ENCODE measurements around the gene SWAP70. TPM values are rescaled to one million over a fixed set of nuclear protein-coding genes. Genes with fewer than 3 reads are reported as not detected.

SWAP70 gene
- total RNA-seq, 5 donors from 2014 or later (not counting 1 experiment from before 2014, with no cell fraction given): 4.5 to 14.3 (median 7.3) TPM

GRCh38 chr11:9757809-9758636 lies 94.1 kb downstream of the SWAP70 start:
- no peaks in the 10 kb centered on the region for H3K27me3 Mint-ChIP-seq
- ChIA-PET CTCF (interaction anchor here (0.5 to 1.4 kb wide), 20 partner anchors 9 to 913 kb away, joined by 3 to 7 read pairs (median 3); partner anchors contain the start of gene RNF141 (in 1 of the 2)), POLR2A (no interaction called here)
- peak overlapping the region; percentile 70 for H3K27ac ChIP-seq (ENCODE audit: low read length)
- H3K36me3 ChIP-seq (ENCODE audit: control insufficient read depth in 2 of 2, extremely low read depth in 1 of 2, insufficient read depth in 1 of 2, low read length in 1 of 2): no peaks in the 10 kb centered on the region
- no peaks in the 10 kb centered on the region for H3K9me3 Mint-ChIP-seq
- ATAC-seq (replicated peaks in 1 of 4): peak; percentile 69 to 95 (median 76)
- H3K27ac Mint-ChIP-seq: peak overlapping the region; percentile 72 to 83
- peak overlapping the region; percentile 75 to 79 for H3K4me3 ChIP-seq (ENCODE audit: control insufficient read depth in 1 of 2, extremely low read depth in 1 of 2, low read length in 1 of 2)
- H3K4me3 Mint-ChIP-seq: peak overlapping the region; percentile 73 to 84 (median 79)
- H3K27me3 ChIP-seq (replicated peaks in 1 of 2; ENCODE audit: control insufficient read depth in 2 of 2, extremely low read depth in 1 of 2, insufficient read depth in 2 of 2, low read length in 1 of 2): no peaks in the 10 kb centered on the region
- H3K4me1 Mint-ChIP-seq: peaks cover 19 to 41% (median 25%) of the 10 kb centered on the region in 3 donors
- WGBS (ENCODE audit: insufficient coverage): 1% methylated on average over 59 of the region's 64 CpGs
- H3K4me1 ChIP-seq (ENCODE audit: control insufficient read depth in 1 of 2, extremely low read depth in 1 of 2, insufficient read depth in 2 of 2, low read length in 2 of 2): peaks cover 7 to 27% of the 10 kb centered on the region in 2 experiments
- H3K36me3 Mint-ChIP-seq: no peaks in the 10 kb centered on the region
- peak; percentile 79 to 96 (median 89) for DNase-seq
- no peaks in the 10 kb centered on the region for H3K9me3 ChIP-seq

DNA sequence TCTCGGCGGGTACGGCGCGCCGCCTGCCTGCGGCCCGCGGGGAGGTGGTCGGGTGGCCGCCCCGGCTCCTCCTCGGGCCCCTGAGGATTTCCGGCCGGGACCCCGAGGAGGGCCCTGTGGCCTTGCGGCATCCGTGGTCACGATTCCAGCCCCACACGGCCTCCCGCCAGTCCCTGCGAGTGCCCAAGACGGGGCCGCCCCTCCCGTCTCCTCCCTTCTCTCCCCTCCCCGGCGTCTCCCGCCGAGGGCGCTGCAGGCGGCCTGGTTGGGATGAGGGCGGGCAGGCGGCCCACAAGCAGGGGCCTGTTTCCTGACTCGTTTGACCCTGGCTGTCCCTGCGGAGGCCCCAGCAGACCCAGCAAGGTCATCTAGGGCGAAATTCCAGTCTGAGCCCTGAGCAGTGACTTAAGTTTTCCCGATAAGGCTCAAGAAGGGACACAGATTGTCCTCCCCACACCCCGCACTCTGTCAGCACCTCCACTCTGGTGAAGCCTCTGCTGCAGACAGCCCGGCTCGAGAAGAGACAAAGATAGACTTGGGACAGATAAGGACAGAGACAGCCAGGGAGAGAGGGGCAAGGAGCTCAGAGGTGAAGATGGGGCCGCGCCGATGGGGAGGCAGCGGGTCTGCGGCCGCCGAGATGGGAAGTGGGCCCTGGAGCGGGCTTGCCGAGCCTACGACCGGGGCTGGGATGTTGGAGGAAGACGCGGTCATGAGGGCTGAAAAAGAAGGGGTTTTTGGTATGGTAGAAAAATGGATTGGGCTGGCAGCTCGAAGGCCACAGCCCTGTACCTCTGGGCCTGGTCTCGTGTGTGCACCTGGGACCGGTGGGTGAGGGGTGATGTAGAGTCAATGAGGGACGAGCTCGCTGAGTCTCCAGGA lies 95.0 kb downstream of the SWAP70 start:
- Mint-ChIP-seq H3K4me1 (peaks cover 19 to 40% (median 25%) of the 10 kb centered on the region in 3 donors), H3K27me3 (no peaks in the 10 kb centered on the region), H3K4me3 (peak overlapping the region; percentile 74 to 84 (median 79)), H3K36me3 (no peaks in the 10 kb centered on the region), H3K27ac (peak overlapping the region; percentile 76 to 83), H3K9me3 (no peaks in the 10 kb centered on the region)
- WGBS (ENCODE audit: insufficient coverage): 27% methylated on average over 54 of the region's 58 CpGs
- DNase-seq (peak in 21 of 35 experiments; percentile 10 to 59 (median 25)), ATAC-seq (replicated peaks in 1 of 4) (peak; percentile 10 to 45 (median 28))
- ChIA-PET CTCF (interaction anchor here (0.6 to 1.4 kb wide), 14 partner anchors 9 to 992 kb away, joined by 3 to 7 read pairs (median 3); partner anchors contain the start of genes CTR9 (in 1 of the 2) and RNF141 (in 1 of the 2)), POLR2A (no interaction called here)
- no peaks in the 10 kb centered on the region for H3K9me3 ChIP-seq
- H3K27me3 ChIP-seq (replicated peaks in 1 of 2; ENCODE audit: control insufficient read depth in 2 of 2, extremely low read depth in 1 of 2, insufficient read depth in 2 of 2, low read length in 1 of 2): no peaks in the 10 kb centered on the region
- H3K4me1 ChIP-seq (ENCODE audit: control insufficient read depth in 1 of 2, extremely low read depth in 1 of 2, insufficient read depth in 2 of 2, low read length in 2 of 2): peaks cover 7 to 27% of the 10 kb centered on the region in 2 experiments
- no peaks in the 10 kb centered on the region for H3K36me3 ChIP-seq (ENCODE audit: control insufficient read depth in 2 of 2, extremely low read depth in 1 of 2, insufficient read depth in 1 of 2, low read length in 1 of 2)
- H3K4me3 ChIP-seq (ENCODE audit: control insufficient read depth in 1 of 2, extremely low read depth in 1 of 2, low read length in 1 of 2): peak overlapping the region; percentile 75 to 79
- H3K27ac ChIP-seq (ENCODE audit: low read length): no peak overlapping the region

DNA sequence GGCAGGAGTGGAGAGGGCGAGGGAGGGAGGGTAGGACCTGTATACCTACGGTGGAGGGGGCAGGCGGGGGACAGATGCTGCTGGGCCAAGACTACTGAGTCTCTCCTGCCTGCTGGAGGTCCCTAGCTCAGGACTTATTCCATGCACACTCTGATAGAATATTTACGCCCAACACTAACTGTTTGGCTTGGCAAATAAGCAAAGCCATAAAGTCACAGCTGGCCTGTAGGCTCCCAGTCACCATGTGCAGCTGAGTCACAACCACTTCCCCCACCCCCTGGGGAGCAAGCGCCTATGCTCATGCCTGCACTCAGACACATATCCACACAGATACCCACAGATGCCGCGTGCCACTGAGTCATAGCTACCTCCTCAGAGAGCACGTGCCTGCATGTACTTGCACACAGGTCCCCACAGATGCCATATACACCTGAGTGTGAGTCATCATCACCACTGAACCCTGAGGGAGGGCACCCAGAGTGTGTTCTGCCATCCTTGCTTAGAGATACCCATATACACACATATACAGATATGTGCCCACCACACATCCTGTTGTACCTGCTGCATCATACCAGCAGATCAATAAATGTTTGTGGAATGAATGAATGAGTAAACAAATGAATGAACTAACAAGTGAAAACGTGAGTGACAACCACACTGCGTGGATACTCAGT lies 95.8 kb downstream of the SWAP70 start:
- Histone ChIP-seq H3K27ac (ENCODE audit: low read length) (no peak overlapping the region), H3K4me3 (ENCODE audit: control insufficient read depth in 1 of 2, extremely low read depth in 1 of 2, low read length in 1 of 2) (no peak overlapping the region), H3K9me3 (no peaks in the 10 kb centered on the region), H3K27me3 (replicated peaks in 1 of 2; ENCODE audit: control insufficient read depth in 2 of 2, extremely low read depth in 1 of 2, insufficient read depth in 2 of 2, low read length in 1 of 2) (no peaks in the 10 kb centered on the region), H3K36me3 (ENCODE audit: control insufficient read depth in 2 of 2, extremely low read depth in 1 of 2, insufficient read depth in 1 of 2, low read length in 1 of 2) (no peaks in the 10 kb centered on the region), H3K4me1 (ENCODE audit: control insufficient read depth in 1 of 2, extremely low read depth in 1 of 2, insufficient read depth in 2 of 2, low read length in 2 of 2) (peaks cover 7 to 27% of the 10 kb centered on the region in 2 experiments)
- Mint-ChIP-seq H3K36me3 (no peaks in the 10 kb centered on the region), H3K27ac (peak overlapping the region; percentile 76 to 83), H3K9me3 (no peaks in the 10 kb centered on the region), H3K27me3 (no peaks in the 10 kb centered on the region), H3K4me3 (peak overlapping the region; percentile 74 to 84 (median 79)), H3K4me1 (peaks cover 22 to 40% (median 25%) of the 10 kb centered on the region in 3 donors)
- peak; percentile 21 to 89 (median 80) for ATAC-seq (replicated peaks in 1 of 4)
- WGBS (ENCODE audit: insufficient coverage): 49% methylated on average over 10 of the region's 10 CpGs
- CTCF ChIA-PET: interaction anchor here (0.6 to 1.4 kb wide), 7 partner anchors 10 to 991 kb away, joined by 3 to 7 read pairs (median 3); partner anchors contain the start of gene CTR9 (in 1 of the 2)
- POLR2A ChIA-PET: interaction anchor here in 1 of 2 donors (0.6 kb wide), 1 partner anchor 337 kb away, joined by 4 read pairs; no protein-coding TSS in a partner anchor
- peak; percentile 24 to 80 (median 49) for DNase-seq

DNA sequence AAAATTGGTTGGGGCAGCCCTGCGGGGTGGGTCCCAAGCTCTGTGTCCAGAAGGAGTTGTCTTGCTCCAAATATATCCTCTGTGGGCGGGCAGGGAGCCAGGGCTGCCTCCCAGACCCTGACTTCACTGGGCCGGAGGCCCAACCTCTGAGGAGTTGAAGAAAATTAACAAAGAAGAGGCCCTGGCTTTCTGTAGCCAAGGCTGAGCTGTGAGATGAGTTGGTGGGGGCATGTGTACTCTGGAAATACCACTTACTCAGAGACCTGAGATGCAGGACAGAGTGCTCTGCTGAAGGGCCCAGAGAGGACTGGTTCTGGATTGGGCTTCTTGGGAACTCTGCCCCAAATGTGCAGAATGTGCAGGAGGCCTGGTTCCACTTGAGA lies 96.3 kb downstream of the SWAP70 start:
- Histone ChIP-seq H3K9me3 (no peaks in the 10 kb centered on the region), H3K4me3 (ENCODE audit: control insufficient read depth in 1 of 2, extremely low read depth in 1 of 2, low read length in 1 of 2) (no peak overlapping the region), H3K27me3 (replicated peaks in 1 of 2; ENCODE audit: control insufficient read depth in 2 of 2, extremely low read depth in 1 of 2, insufficient read depth in 2 of 2, low read length in 1 of 2) (no peaks in the 10 kb centered on the region), H3K36me3 (ENCODE audit: control insufficient read depth in 2 of 2, extremely low read depth in 1 of 2, insufficient read depth in 1 of 2, low read length in 1 of 2) (no peaks in the 10 kb centered on the region), H3K4me1 (ENCODE audit: control insufficient read depth in 1 of 2, extremely low read depth in 1 of 2, insufficient read depth in 2 of 2, low read length in 2 of 2) (peaks cover 7 to 27% of the 10 kb centered on the region in 2 experiments), H3K27ac (ENCODE audit: low read length) (no peak overlapping the region)
- no peak for DNase-seq
- Mint-ChIP-seq H3K4me3 (no peak overlapping the region), H3K36me3 (no peaks in the 10 kb centered on the region), H3K9me3 (no peaks in the 10 kb centered on the region), H3K27ac (peak overlapping the region in 1 of 2 donors; percentile 83), H3K4me1 (peaks cover 25 to 40% (median 25%) of the 10 kb centered on the region in 3 donors), H3K27me3 (no peaks in the 10 kb centered on the region)
- ATAC-seq (replicated peaks in 1 of 4): no peak
- ChIA-PET CTCF (interaction anchor here (1.1 to 1.3 kb wide), 2 partner anchors 213 to 547 kb away, joined by 3 to 4 read pairs; no protein-coding TSS in a partner anchor), POLR2A (interaction anchor here in 1 of 2 donors (0.6 kb wide), 1 partner anchor 336 kb away, joined by 4 read pairs; no protein-coding TSS in a partner anchor)
- WGBS (ENCODE audit: insufficient coverage): 89% methylated on average over 2 of the region's 3 CpGs

GRCh38 chr11:9761441-9761945 lies 97.6 kb downstream of the SWAP70 start:
- no peaks in the 10 kb centered on the region for H3K9me3 Mint-ChIP-seq
- POLR2A ChIA-PET: no interaction called here
- no peaks in the 10 kb centered on the region for H3K36me3 ChIP-seq (ENCODE audit: control insufficient read depth in 2 of 2, extremely low read depth in 1 of 2, insufficient read depth in 1 of 2, low read length in 1 of 2)
- no peaks in the 10 kb centered on the region for H3K36me3 Mint-ChIP-seq
- ATAC-seq (replicated peaks in 1 of 4) (no peak), DNase-seq (no peak)
- H3K4me1 Mint-ChIP-seq: peaks cover 24 to 30% (median 25%) of the 10 kb centered on the region in 3 donors
- no peaks in the 10 kb centered on the region for H3K9me3 ChIP-seq
- CTCF ChIA-PET: no interaction called here
- no peak overlapping the region for H3K4me3 ChIP-seq (ENCODE audit: control insufficient read depth in 1 of 2, extremely low read depth in 1 of 2, low read length in 1 of 2)
- no peaks in the 10 kb centered on the region for H3K27me3 ChIP-seq (replicated peaks in 1 of 2; ENCODE audit: control insufficient read depth in 2 of 2, extremely low read depth in 1 of 2, insufficient read depth in 2 of 2, low read length in 1 of 2)
- peak overlapping the region in 1 of 2 donors; percentile 49 for H3K27ac Mint-ChIP-seq
- H3K27me3 Mint-ChIP-seq: no peaks in the 10 kb centered on the region
- no peak overlapping the region for H3K4me3 Mint-ChIP-seq
- 82% methylated on average over 6 of the region's 6 CpGs for WGBS (ENCODE audit: insufficient coverage)
- peaks cover 7 to 23% of the 10 kb centered on the region in 2 experiments for H3K4me1 ChIP-seq (ENCODE audit: control insufficient read depth in 1 of 2, extremely low read depth in 1 of 2, insufficient read depth in 2 of 2, low read length in 2 of 2)
- no peak overlapping the region for H3K27ac ChIP-seq (ENCODE audit: low read length)

All from T-cell (primary cell).